GM12872 (cell line): ENCODE results near the gene MEIS2.

Source experiments
- CTCF ChIP-seq: IDR thresholded peaks from 3 replicates; pipeline ENCODE4 v1.5.1; 2011; ENCODE audit warnings: low read depth, mild to moderate bottlenecking, low read length, moderate library complexity; ENCODE audit not compliant: insufficient read depth

The MEIS2 gene

GRCh38 chr15:36994790-36995189 lies 105.6 kb downstream of the MEIS2 start:
- no peak for TF ChIP-seq CTCF

GRCh38 chr15:36992454-36992853 lies 107.9 kb downstream of the MEIS2 start:
- TF ChIP-seq CTCF, result no peak

- no peak for TF ChIP-seq CTCF
These were observed 111.4 kb downstream of the MEIS2 start for GRCh38 chr15:36988947-36989346.

GRCh38 chr15:36982430-36982829 lies 117.9 kb downstream of the MEIS2 start:
- no peak for TF ChIP-seq CTCF

- no peak for TF ChIP-seq CTCF
These were observed 121.7 kb downstream of the MEIS2 start for GRCh38 chr15:36978625-36979024.

- TF ChIP-seq CTCF, result no peak
These were observed 122.2 kb downstream of the MEIS2 start for GRCh38 chr15:36978126-36978525.

GRCh38 chr15:36977659-36978058 lies 122.7 kb downstream of the MEIS2 start:
- no peak for TF ChIP-seq CTCF

GRCh38 chr15:36972704-36973103 lies 127.6 kb downstream of the MEIS2 start:
- TF ChIP-seq CTCF, result no peak
